Neural crest cell (in vitro differentiated cells): ENCODE measurements around the gene FBF1. TPM values are rescaled to one million over a fixed set of nuclear protein-coding genes. Genes with fewer than 3 reads are reported as not detected.

Source experiments
- DNase-seq: peaks from one replicate; pipeline ENCODE4 v3.0.0; 2021; ENCODE audit warnings: low read depth, mixed read lengths, low spot score
- H3K27ac Mint-ChIP-seq: one replicate; pipeline ENCODE4 v1.8.0; 2021; ENCODE audit warnings: mild to moderate bottlenecking, mixed read lengths; ENCODE audit not compliant: unreplicated experiment
- H3K27me3 Mint-ChIP-seq: 2 replicates; pipeline ENCODE4 v1.8.0; 2021; ENCODE audit warnings: low read depth, mild to moderate bottlenecking, mixed read lengths
- H3K36me3 Mint-ChIP-seq: 2 replicates; pipeline ENCODE4 v1.8.0; 2021; ENCODE audit warnings: low read depth, mild to moderate bottlenecking, mixed read lengths
- H3K4me1 Mint-ChIP-seq: 2 replicates; pipeline ENCODE4 v1.8.0; 2021; ENCODE audit warnings: mixed read lengths
- H3K4me3 Mint-ChIP-seq: one replicate; pipeline ENCODE4 v1.8.0; 2021; ENCODE audit warnings: mild to moderate bottlenecking, mixed read lengths
- H3K9me3 Mint-ChIP-seq: 2 replicates; pipeline ENCODE4 v1.8.0; 2021; ENCODE audit warnings: mixed read lengths
- CTCF ChIP-seq: fragments of 200-600 bp; sonication (generic); conservative IDR thresholded peaks from 2 replicates; pipeline ENCODE4 v1.5.0; 2021; ENCODE audit warnings: antibody characterized with exemption, mild to moderate bottlenecking
- total RNA-seq: library from RNA; stranded (reverse); gene quantifications from 2 replicates; pipeline ENCODE4 v1.2.1, GENCODE V29; 2021

Gene FBF1
- total RNA-seq, 1 donor from 2014 or later = 25.9 TPM

- H3K36me3 Mint-ChIP-seq = no peaks in the 10 kb centered on the region
- peak overlapping the region; percentile 74 for H3K4me3 Mint-ChIP-seq
- no peak for DNase-seq
- peaks cover 11% of the 10 kb centered on the region for H3K4me1 Mint-ChIP-seq
- no peak for TF ChIP-seq CTCF
- no peaks in the 10 kb centered on the region for H3K9me3 Mint-ChIP-seq
- H3K27ac Mint-ChIP-seq = no peak overlapping the region
- no peaks in the 10 kb centered on the region for H3K27me3 Mint-ChIP-seq
Measured at GRCh38 chr17:75901727-75902126, 39.1 kb downstream of the FBF1 start.

- TF ChIP-seq CTCF = no peak
- Mint-ChIP-seq H3K9me3 (no peaks in the 10 kb centered on the region), H3K27ac (no peak overlapping the region), H3K27me3 (no peaks in the 10 kb centered on the region), H3K4me3 (peak overlapping the region; percentile 74), H3K36me3 (no peaks in the 10 kb centered on the region), H3K4me1 (peaks cover 13% of the 10 kb centered on the region)
- DNase-seq = no peak
Measured at GRCh38 chr17:75900691-75901533, 39.9 kb downstream of the FBF1 start.

GRCh38 chr17:75899767-75900468 is 40.9 kb downstream of the FBF1 start:
- no peak for TF ChIP-seq CTCF
- H3K27me3 Mint-ChIP-seq = peaks cover 6% of the 10 kb centered on the region
- peaks cover 4% of the 10 kb centered on the region for H3K36me3 Mint-ChIP-seq
- peaks cover 23% of the 10 kb centered on the region for H3K4me1 Mint-ChIP-seq
- H3K4me3 Mint-ChIP-seq = peak overlapping the region; percentile 41
- no peak for DNase-seq
- H3K27ac Mint-ChIP-seq = no peak overlapping the region
- H3K9me3 Mint-ChIP-seq = no peaks in the 10 kb centered on the region

GRCh38 chr17:75899353-75899752 is 41.5 kb downstream of the FBF1 start:
- peaks cover 4% of the 10 kb centered on the region for H3K36me3 Mint-ChIP-seq
- TF ChIP-seq CTCF = no peak
- no peak overlapping the region for H3K27ac Mint-ChIP-seq
- no peaks in the 10 kb centered on the region for H3K9me3 Mint-ChIP-seq
- no peak for DNase-seq
- H3K27me3 Mint-ChIP-seq = peaks cover 6% of the 10 kb centered on the region
- peak overlapping the region; percentile 51 for H3K4me3 Mint-ChIP-seq
- H3K4me1 Mint-ChIP-seq = peaks cover 24% of the 10 kb centered on the region

- DNase-seq = no peak
- Mint-ChIP-seq H3K36me3 (peaks cover 4% of the 10 kb centered on the region), H3K27me3 (peaks cover 6% of the 10 kb centered on the region), H3K27ac (no peak overlapping the region), H3K9me3 (no peaks in the 10 kb centered on the region), H3K4me1 (peaks cover 26% of the 10 kb centered on the region), H3K4me3 (peak overlapping the region; percentile 51)
- TF ChIP-seq CTCF = no peak
Measured at GRCh38 chr17:75898791-75899190, 42.1 kb downstream of the FBF1 start.
